SU-DHL-6 (cell line): Measurements from ENCODE around the gene ALG5.

Experiments
- H2AFZ ChIP-seq: fragments of 200-600 bp; sonication (generic); 2 replicates; pipeline ENCODE4 v1.6.1; 2014; ENCODE audit warnings: low read depth, mild to moderate bottlenecking, moderate library complexity, mixed read lengths, antibody characterized with exemption, low read length; ENCODE audit not compliant: severe bottlenecking
- H3F3A ChIP-seq: fragments of 200-600 bp; shearing (Covaris generic); 2 replicates; pipeline ENCODE4 v1.6.0; 2016; ENCODE audit warnings: antibody characterized with exemption, mild to moderate bottlenecking; ENCODE audit not compliant: insufficient read depth
- H3K27ac ChIP-seq: fragments of 200-600 bp; sonication (generic); 2 replicates; pipeline ENCODE4 v1.5.1; 2016; ENCODE audit warnings: low read depth, mild to moderate bottlenecking, low read length, moderate library complexity, mixed read lengths
- H3K27me3 ChIP-seq: fragments of 200-600 bp; sonication (generic), shearing (Covaris generic); 2 replicates; pipeline ENCODE4 v1.6.0; 2014; ENCODE audit warnings: mild to moderate bottlenecking, low read length
- H3K36me3 ChIP-seq: fragments of 200-600 bp; sonication (generic); 2 replicates; pipeline ENCODE4 v1.6.1; 2014; ENCODE audit warnings: mild to moderate bottlenecking, low read length, mixed read lengths
- H3K4me2 ChIP-seq: fragments of 300-600, 200-600 bp; shearing (Covaris generic), sonication (generic); 2 replicates; pipeline ENCODE4 v1.6.0; 2014; ENCODE audit warnings: low read length, low read depth, mild to moderate bottlenecking; ENCODE audit not compliant: poor library complexity, severe bottlenecking
- H3K4me3 ChIP-seq: fragments of 200-600 bp; sonication (generic); 2 replicates; pipeline ENCODE4 v1.5.1; 2014; ENCODE audit warnings: antibody characterized with exemption, low read length, mild to moderate bottlenecking, mixed read lengths; ENCODE audit not compliant: insufficient read depth, poor library complexity, severe bottlenecking
- H3K79me2 ChIP-seq: fragments of 200-600 bp; sonication (generic); 2 replicates; pipeline ENCODE4 v1.6.1; 2014; ENCODE audit warnings: mild to moderate bottlenecking, low read length, moderate library complexity; ENCODE audit not compliant: insufficient read depth
- H3K9ac ChIP-seq: fragments of 200-600 bp; sonication (generic); 2 replicates; pipeline ENCODE4 v1.7.0; 2014; ENCODE audit warnings: mild to moderate bottlenecking, low read length
- H3K9me2 ChIP-seq: fragments of 200-600 bp; sonication (generic); replicated peaks from 2 replicates; pipeline ENCODE4 v1.6.1; 2014; ENCODE audit warnings: low read length; ENCODE audit not compliant: insufficient read depth
- H3K9me3 ChIP-seq: fragments of 200-600 bp; sonication (generic); 2 replicates; pipeline ENCODE4 v1.6.1; 2014; ENCODE audit warnings: low read length, mixed read lengths; ENCODE audit not compliant: insufficient read depth
- H4K20me1 ChIP-seq: fragments of 200-600 bp; sonication (generic); 2 replicates; pipeline ENCODE4 v1.6.1; 2014; ENCODE audit warnings: low read depth, mild to moderate bottlenecking, antibody characterized with exemption, low read length, moderate library complexity, mixed read lengths
- EZH2phosphoT487 ChIP-seq: fragments of 200-600 bp; sonication (generic), shearing (Covaris generic); conservative IDR thresholded peaks from 2 replicates; pipeline ENCODE4 v1.6.1; 2018; ENCODE audit warnings: mild to moderate bottlenecking, antibody characterized with exemption, low read length, moderate library complexity, mixed read lengths
- TF ChIP-seq, protein P1 (sequence below): fragments of 200-600 bp; sonication (generic); IDR thresholded peaks from one replicate; pipeline ENCODE4 v1.5.1; 2017; ENCODE audit warnings: antibody characterized with exemption, mild to moderate bottlenecking, low read length, moderate library complexity; ENCODE audit not compliant: insufficient read depth, poor library complexity, severe bottlenecking

Gene ALG5

DNA sequence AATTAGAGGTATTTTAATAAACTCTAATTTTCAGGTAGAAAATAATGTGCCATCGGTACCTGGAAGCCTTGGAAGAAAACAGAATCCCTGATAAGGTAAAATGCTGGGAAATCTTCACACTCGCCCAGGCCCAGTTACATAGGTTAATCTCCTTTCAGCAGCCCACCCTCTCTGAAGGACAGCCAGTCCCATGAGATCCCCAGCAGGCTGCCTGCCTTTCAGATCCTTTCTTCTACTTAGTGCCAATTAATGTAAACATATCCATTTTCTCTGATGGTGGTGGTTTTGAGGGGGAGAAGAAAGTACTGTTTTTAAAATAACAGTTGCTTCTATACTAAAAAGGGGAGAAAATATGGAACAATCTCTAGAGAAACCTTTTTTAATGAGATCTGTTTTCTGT lies 91.3 kb downstream of the ALG5 start:
- Histone ChIP-seq H3K27ac (no peak overlapping the region), H3K27me3 (no peaks in the 10 kb centered on the region), H3K9me2 (no peaks in the 10 kb centered on the region), H3K36me3 (no peaks in the 10 kb centered on the region), H3K9ac (no peak overlapping the region), H3K9me3 (no peaks in the 10 kb centered on the region), H4K20me1 (no peaks in the 10 kb centered on the region), H3K79me2 (no peaks in the 10 kb centered on the region), H3F3A (no peaks in the 10 kb centered on the region), H3K4me2 (no peak overlapping the region), H2AFZ (no peak overlapping the region), H3K4me3 (no peak overlapping the region)
- TF ChIP-seq, protein P1, sequence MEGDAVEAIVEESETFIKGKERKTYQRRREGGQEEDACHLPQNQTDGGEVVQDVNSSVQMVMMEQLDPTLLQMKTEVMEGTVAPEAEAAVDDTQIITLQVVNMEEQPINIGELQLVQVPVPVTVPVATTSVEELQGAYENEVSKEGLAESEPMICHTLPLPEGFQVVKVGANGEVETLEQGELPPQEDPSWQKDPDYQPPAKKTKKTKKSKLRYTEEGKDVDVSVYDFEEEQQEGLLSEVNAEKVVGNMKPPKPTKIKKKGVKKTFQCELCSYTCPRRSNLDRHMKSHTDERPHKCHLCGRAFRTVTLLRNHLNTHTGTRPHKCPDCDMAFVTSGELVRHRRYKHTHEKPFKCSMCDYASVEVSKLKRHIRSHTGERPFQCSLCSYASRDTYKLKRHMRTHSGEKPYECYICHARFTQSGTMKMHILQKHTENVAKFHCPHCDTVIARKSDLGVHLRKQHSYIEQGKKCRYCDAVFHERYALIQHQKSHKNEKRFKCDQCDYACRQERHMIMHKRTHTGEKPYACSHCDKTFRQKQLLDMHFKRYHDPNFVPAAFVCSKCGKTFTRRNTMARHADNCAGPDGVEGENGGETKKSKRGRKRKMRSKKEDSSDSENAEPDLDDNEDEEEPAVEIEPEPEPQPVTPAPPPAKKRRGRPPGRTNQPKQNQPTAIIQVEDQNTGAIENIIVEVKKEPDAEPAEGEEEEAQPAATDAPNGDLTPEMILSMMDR, result no peak
- TF ChIP-seq EZH2phosphoT487, result no peak

DNA sequence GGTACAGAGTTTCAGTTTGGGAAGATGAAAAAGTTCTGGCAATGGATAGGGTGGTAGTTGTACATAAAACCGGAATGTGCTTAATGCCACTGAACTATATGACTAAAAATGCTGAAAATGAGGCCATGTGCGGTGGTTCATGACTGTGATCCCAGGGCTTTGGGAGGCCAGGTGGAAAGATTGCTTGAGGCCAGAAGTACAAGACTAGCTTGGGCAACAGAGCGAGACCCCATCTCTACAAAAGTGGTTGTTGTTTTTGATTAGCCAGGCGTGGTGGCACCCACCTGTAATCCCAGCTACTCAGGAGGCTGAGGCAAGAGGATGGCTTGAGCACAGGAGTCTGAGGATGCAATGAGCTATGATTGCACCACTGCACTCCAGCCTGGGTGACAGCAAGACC lies 91.9 kb downstream of the ALG5 start:
- Histone ChIP-seq H3K4me3 (no peak overlapping the region), H3K36me3 (no peaks in the 10 kb centered on the region), H3K9me2 (no peaks in the 10 kb centered on the region), H3F3A (no peaks in the 10 kb centered on the region), H4K20me1 (no peaks in the 10 kb centered on the region), H3K79me2 (no peaks in the 10 kb centered on the region), H3K4me2 (no peak overlapping the region), H3K9ac (no peak overlapping the region), H3K9me3 (no peaks in the 10 kb centered on the region), H3K27ac (no peak overlapping the region), H3K27me3 (no peaks in the 10 kb centered on the region), H2AFZ (no peak overlapping the region)
- TF ChIP-seq, protein P1, result no peak
- TF ChIP-seq EZH2phosphoT487, result no peak

DNA sequence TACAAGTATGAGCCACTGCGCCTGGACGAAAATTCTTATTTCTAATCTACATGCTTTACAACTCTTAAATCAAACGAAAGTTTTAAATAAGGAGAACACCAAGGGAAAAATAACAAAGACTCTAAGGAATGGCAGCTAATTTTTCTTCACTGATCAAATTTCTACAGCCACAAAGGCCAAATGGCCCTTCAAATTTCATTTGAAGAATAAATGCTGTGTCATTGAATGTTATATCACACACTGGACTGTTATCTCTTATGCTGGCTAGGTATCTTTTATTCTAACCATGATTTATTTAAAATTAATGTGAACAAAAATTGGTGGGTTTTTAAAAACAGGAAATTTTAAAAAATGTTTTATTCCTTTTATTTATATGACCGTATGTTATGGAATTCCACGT lies 93.2 kb downstream of the ALG5 start:
- H2AFZ ChIP-seq, result no peak overlapping the region
- H3K79me2 ChIP-seq, result no peaks in the 10 kb centered on the region
- no peaks in the 10 kb centered on the region for H4K20me1 ChIP-seq
- H3K27me3 ChIP-seq, result no peaks in the 10 kb centered on the region
- no peaks in the 10 kb centered on the region for H3K36me3 ChIP-seq
- no peak for TF ChIP-seq EZH2phosphoT487
- TF ChIP-seq, protein P1, result no peak
- no peaks in the 10 kb centered on the region for H3K9me3 ChIP-seq
- H3K4me2 ChIP-seq, result no peak overlapping the region
- H3K9me2 ChIP-seq, result no peaks in the 10 kb centered on the region
- H3K27ac ChIP-seq, result no peak overlapping the region
- no peaks in the 10 kb centered on the region for H3F3A ChIP-seq
- H3K9ac ChIP-seq, result no peak overlapping the region
- H3K4me3 ChIP-seq, result no peak overlapping the region
